Smooth muscle cell (in vitro differentiated cells): ENCODE measurements around the gene C16orf54. TPM values are rescaled to one million over a fixed set of nuclear protein-coding genes. Genes with fewer than 3 reads are reported as not detected.
"Not testable (repeated sequence)": the region's sequence is repeated elsewhere in the genome, so short reads cannot be mapped to it uniquely, and the experiment has no call there.

Experiments used
- DNase-seq: peaks from one replicate; lab custom pipeline; 2025; ENCODE audit not compliant: unreplicated experiment; lab: John Stamatoyannopoulos, UW
- H2AFZ ChIP-seq: fragments of 200-600 bp; sonication (generic); 2 replicates; pipeline ENCODE4 v1.6.0; 2016; ENCODE audit warnings: antibody characterized with exemption, low read depth, mild to moderate bottlenecking
- H3F3A ChIP-seq: fragments of 200-600 bp; sonication (generic); 2 replicates; pipeline ENCODE4 v1.6.0; 2017; ENCODE audit warnings: antibody characterized with exemption, low read depth
- H3K27ac ChIP-seq: fragments of 200-600 bp; sonication (generic); 2 replicates; pipeline ENCODE4 v1.5.1; 2016; ENCODE audit warnings: low read depth, mild to moderate bottlenecking
- H3K27me3 ChIP-seq: fragments of 200-600 bp; sonication (generic); 2 replicates; pipeline ENCODE4 v1.6.1; 2016; ENCODE audit warnings: low read depth, mild to moderate bottlenecking
- H3K36me3 ChIP-seq: fragments of 200-600 bp; sonication (generic); 2 replicates; pipeline ENCODE4 v1.5.1; 2016; ENCODE audit warnings: low read depth
- H3K4me1 ChIP-seq: fragments of 200-600 bp; sonication (generic); 2 replicates; pipeline ENCODE4 v1.5.1; 2016; ENCODE audit warnings: low read depth
- H3K4me2 ChIP-seq: fragments of 200-600 bp; sonication (generic); 2 replicates; pipeline ENCODE4 v1.6.0; 2016; ENCODE audit warnings: mild to moderate bottlenecking
- H3K4me3 ChIP-seq: fragments of 200-600 bp; sonication (generic); 2 replicates; pipeline ENCODE4 v1.5.1; 2016; ENCODE audit warnings: mild to moderate bottlenecking
- H3K79me2 ChIP-seq: fragments of 200-600 bp; sonication (generic); 2 replicates; pipeline ENCODE4 v1.6.0; 2016; ENCODE audit warnings: low read depth, mild to moderate bottlenecking
- H3K9ac ChIP-seq: fragments of 200-600 bp; sonication (generic); 2 replicates; pipeline ENCODE4 v1.6.0; 2016; ENCODE audit warnings: low read depth
- H3K9me3 ChIP-seq: fragments of 200-600 bp; sonication (generic); replicated peaks from 2 replicates; pipeline ENCODE4 v1.5.1; 2016; ENCODE audit warnings: low read depth
- H4K20me1 ChIP-seq: fragments of 200-600 bp; sonication (generic); 2 replicates; pipeline ENCODE4 v1.6.0; 2016; ENCODE audit warnings: low read depth
- WGBS: methylation state at CpG from one replicate; pipeline ENCODE4 v1.1.7; 2016; ENCODE audit warnings: low lambda C conversion rate; 5-methylcytosine and 5-hydroxymethylcytosine counted together
- polyA plus RNA-seq: library from polyadenylated mRNA; unstranded; fragments of >200 nt; fragmentation: Nextera tagmentation; extraction: Ambion mirVana; gene quantifications from 2 replicates; pipeline ENCODE4 v1.2.1, GENCODE V29; 2016
- total RNA-seq: library from RNA; depleted of rRNA; stranded (reverse); fragments of >200 nt; gene quantifications from 2 replicates; pipeline ENCODE4 v1.2.3, GENCODE V29; 2014
- TF ChIP-seq, protein P1 (sequence below): fragments of 200-600 bp; sonication (generic); IDR thresholded peaks from 2 replicates; pipeline ENCODE4 v1.5.1; 2017; ENCODE audit warnings: borderline replicate concordance, mild to moderate bottlenecking, antibody characterized with exemption; ENCODE audit not compliant: insufficient read depth, poor library complexity, severe bottlenecking

The C16orf54 gene
- total and polyA plus RNA-seq, 2 experiments from 2014 or later, result not detected

- H3K4me3 ChIP-seq, result no peak within 1 kb of the TSS
- H3K27me3 ChIP-seq, result no peaks in the 10 kb centered on the region
- H2AFZ ChIP-seq, result no peak within 1 kb of the TSS
- H4K20me1 ChIP-seq, result no peaks in the 10 kb centered on the region
- no peak within 1 kb of the TSS for H3K9ac ChIP-seq
- H3K9me3 ChIP-seq, result no peaks in the 10 kb centered on the region
- TF ChIP-seq, protein P1, sequence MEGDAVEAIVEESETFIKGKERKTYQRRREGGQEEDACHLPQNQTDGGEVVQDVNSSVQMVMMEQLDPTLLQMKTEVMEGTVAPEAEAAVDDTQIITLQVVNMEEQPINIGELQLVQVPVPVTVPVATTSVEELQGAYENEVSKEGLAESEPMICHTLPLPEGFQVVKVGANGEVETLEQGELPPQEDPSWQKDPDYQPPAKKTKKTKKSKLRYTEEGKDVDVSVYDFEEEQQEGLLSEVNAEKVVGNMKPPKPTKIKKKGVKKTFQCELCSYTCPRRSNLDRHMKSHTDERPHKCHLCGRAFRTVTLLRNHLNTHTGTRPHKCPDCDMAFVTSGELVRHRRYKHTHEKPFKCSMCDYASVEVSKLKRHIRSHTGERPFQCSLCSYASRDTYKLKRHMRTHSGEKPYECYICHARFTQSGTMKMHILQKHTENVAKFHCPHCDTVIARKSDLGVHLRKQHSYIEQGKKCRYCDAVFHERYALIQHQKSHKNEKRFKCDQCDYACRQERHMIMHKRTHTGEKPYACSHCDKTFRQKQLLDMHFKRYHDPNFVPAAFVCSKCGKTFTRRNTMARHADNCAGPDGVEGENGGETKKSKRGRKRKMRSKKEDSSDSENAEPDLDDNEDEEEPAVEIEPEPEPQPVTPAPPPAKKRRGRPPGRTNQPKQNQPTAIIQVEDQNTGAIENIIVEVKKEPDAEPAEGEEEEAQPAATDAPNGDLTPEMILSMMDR, result no peak
- H3K79me2 ChIP-seq, result no peaks in the 10 kb centered on the region
- H3K36me3 ChIP-seq, result no peaks in the 10 kb centered on the region
- no peaks in the 10 kb centered on the region for H3K4me1 ChIP-seq
- H3K27ac ChIP-seq, result no peak within 1 kb of the TSS
- WGBS, result 79% methylated on average over 10 of the region's 10 CpGs
- no peaks in the 10 kb centered on the region for H3F3A ChIP-seq
- no peak for DNase-seq
- H3K4me2 ChIP-seq, result no peak within 1 kb of the TSS
Observed at GRCh38 chr16:29777576-29778350, 32.0 kb upstream of the C16orf54 start, which contains the start of gene ZG16. TSS of gene ZG16 (plus strand) at chr16:29778256. CDS start at chr16:29779267, 1,011 bp downstream.

GRCh38 chr16:29775742-29776408 lies 30.1 kb upstream of the C16orf54 start:
- Histone ChIP-seq H3K36me3 (no peaks in the 10 kb centered on the region), H3F3A (no peaks in the 10 kb centered on the region), H3K4me1 (no peaks in the 10 kb centered on the region), H3K4me2 (no peak overlapping the region), H3K4me3 (no peak overlapping the region), H2AFZ (no peak overlapping the region), H3K79me2 (no peaks in the 10 kb centered on the region), H3K9me3 (no peaks in the 10 kb centered on the region), H4K20me1 (no peaks in the 10 kb centered on the region), H3K27me3 (no peaks in the 10 kb centered on the region), H3K9ac (no peak overlapping the region), H3K27ac (no peak overlapping the region)
- 49% methylated on average over 4 of the region's 4 CpGs for WGBS
- DNase-seq, result no peak
- TF ChIP-seq, protein P1, result no peak

DNA sequence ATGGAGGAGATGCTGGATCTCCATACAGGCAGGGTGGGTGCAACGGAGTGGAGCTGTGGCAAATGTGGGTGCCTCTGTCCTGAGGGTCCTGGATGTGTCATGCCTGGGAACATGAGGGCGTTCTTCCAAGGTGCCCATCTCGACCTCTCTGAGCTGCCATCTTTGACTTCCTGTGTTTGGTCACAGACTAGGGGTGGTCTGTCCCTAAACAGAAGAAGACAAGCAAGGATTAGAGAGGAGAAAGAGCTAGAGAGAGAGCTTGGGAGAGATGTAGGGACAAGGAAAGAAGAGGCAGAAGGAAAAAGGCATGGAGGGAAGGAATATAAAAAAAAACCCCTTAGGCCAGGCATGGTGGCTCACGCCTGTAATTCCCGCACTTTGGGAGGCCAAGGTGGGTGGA lies 28.9 kb upstream of the C16orf54 start:
- Histone ChIP-seq H3K4me1 (no peaks in the 10 kb centered on the region), H3K9me3 (no peaks in the 10 kb centered on the region), H3K4me3 (no peak overlapping the region), H3K4me2 (no peak overlapping the region), H3K9ac (no peak overlapping the region), H3K36me3 (no peaks in the 10 kb centered on the region), H3K27me3 (no peaks in the 10 kb centered on the region), H3F3A (no peaks in the 10 kb centered on the region), H2AFZ (no peak overlapping the region), H3K27ac (no peak overlapping the region), H4K20me1 (no peaks in the 10 kb centered on the region), H3K79me2 (no peaks in the 10 kb centered on the region)
- 95% methylated on average over 5 of the region's 5 CpGs for WGBS
- TF ChIP-seq, protein P1, result no peak
- DNase-seq, result no peak

GRCh38 chr16:29772330-29772729 lies 26.5 kb upstream of the C16orf54 start:
- DNase-seq, H4K20me1 ChIP-seq, H3K4me2 ChIP-seq, H3K9ac ChIP-seq, H3K27ac ChIP-seq, H2AFZ ChIP-seq, H3K4me1 ChIP-seq, H3F3A ChIP-seq, H3K27me3 ChIP-seq, H3K4me3 ChIP-seq, H3K36me3 ChIP-seq, H3K79me2 ChIP-seq, H3K9me3 ChIP-seq: not testable (repeated sequence)
- 88% methylated on average over 7 of the region's 7 CpGs for WGBS
